Posterior vena cava (tissue), 2 donors: Measurements from ENCODE around the gene SIGLEC11. TPM values are rescaled to one million over a fixed set of nuclear protein-coding genes. Genes with fewer than 3 reads are reported as not detected.
"Not testable (repeated sequence)": the region's sequence is repeated elsewhere in the genome, so short reads cannot be mapped to it uniquely, and the experiment has no call there.

Source experiments
- DNase-seq: peaks from one replicate; pipeline ENCODE4 v3.0.0-alpha.2; 2020; ENCODE audit warnings: low spot score
- intact Hi-C, 2 donors: fragments of 100-400 bp; cut with DNase I; formaldehyde crosslinking; loops; one replicate each; pipeline versions ENCODE4 v1.14.1 to v1.14.2; 2022 to 2023
- total RNA-seq, 2 donors: library from RNA; stranded (reverse); fragmentation: NEBNext Ultra II Directional; extraction: Animal tissue kit (Norgen Biotek cat#: 25700); gene quantifications; one replicate each; pipeline ENCODE4 v1.2.1, GENCODE V29; 2021
- donor health status: DM: yes; HTN: yes; CAD: no.
- donor health status: DM: yes; HTN: yes; CAD: no.

Gene SIGLEC11
- total RNA-seq, 2 donors from 2014 or later = 0.95 to 3.3 TPM

GRCh38 chr19:49983645-49984229 is 22.8 kb upstream of the SIGLEC11 start:
- peak; percentile 87 for DNase-seq

GRCh38 chr19:49981603-49982593 is 20.9 kb upstream of the SIGLEC11 start:
- no peak for DNase-seq
- intact Hi-C loops = loop anchor here (5.0 kb wide), 1 partner anchor 45 kb away; no protein-coding TSS in a partner anchor

More at GRCh38 chr19:49983645-49984229, 22.8 kb upstream of the SIGLEC11 start:
- intact Hi-C loops = loop anchor here (5.0 kb wide), 1 partner anchor 46 kb away; no protein-coding TSS in a partner anchor

GRCh38 chr19:49978324-49978723 is 17.4 kb upstream of the SIGLEC11 start:
- DNase-seq = no peak
- intact Hi-C loops = no loop called here

- no peak for DNase-seq
- intact Hi-C loops = no loop called here
These were observed 16.9 kb upstream of the SIGLEC11 start for GRCh38 chr19:49977881-49978280.

- DNase-seq = no peak
- intact Hi-C loops = no loop called here
These were observed 16.1 kb upstream of the SIGLEC11 start for GRCh38 chr19:49977076-49977475.

- DNase-seq = no peak
These were observed 15.5 kb upstream of the SIGLEC11 start for GRCh38 chr19:49976496-49976895.

GRCh38 chr19:49975051-49975450 is 14.1 kb upstream of the SIGLEC11 start:
- intact Hi-C loops = no loop called here
- no peak for DNase-seq

More at GRCh38 chr19:49976496-49976895, 15.5 kb upstream of the SIGLEC11 start:
- intact Hi-C loops = no loop called here

- peak; percentile 89 for DNase-seq
These were observed 13.0 kb upstream of the SIGLEC11 start for GRCh38 chr19:49973987-49974386.

GRCh38 chr19:49972841-49973240 is 11.9 kb upstream of the SIGLEC11 start:
- intact Hi-C loops = no loop called here
- no peak for DNase-seq

More at GRCh38 chr19:49973987-49974386, 13.0 kb upstream of the SIGLEC11 start:
- intact Hi-C loops = no loop called here

GRCh38 chr19:49971991-49972411 is 11.0 kb upstream of the SIGLEC11 start:
- no peak for DNase-seq
- intact Hi-C loops = no loop called here

GRCh38 chr19:49969355-49969754 is 8.4 kb upstream of the SIGLEC11 start:
- DNase-seq, intact Hi-C loops: not testable (repeated sequence)

GRCh38 chr19:49968279-49968922 is 7.4 kb upstream of the SIGLEC11 start:
- no peak for DNase-seq
- intact Hi-C loops = no loop called here

- peak; percentile 35 for DNase-seq
- intact Hi-C loops = not testable (repeated sequence)
These were observed 1.1 kb downstream of the SIGLEC11 start for GRCh38 chr19:49959892-49960291.

- DNase-seq = peak; percentile 31
- intact Hi-C loops = not testable (repeated sequence)
These were observed 2.4 kb downstream of the SIGLEC11 start for GRCh38 chr19:49958596-49958995.

- intact Hi-C loops = not testable (repeated sequence)
- peak; percentile 16 for DNase-seq
These were observed 2.8 kb downstream of the SIGLEC11 start for GRCh38 chr19:49958144-49958543.

- peak; percentile 20 for DNase-seq
These were observed 3.6 kb downstream of the SIGLEC11 start for GRCh38 chr19:49957262-49957915.

GRCh38 chr19:49956115-49956495 is 4.9 kb downstream of the SIGLEC11 start:
- intact Hi-C loops = no loop called here

More at GRCh38 chr19:49957262-49957915, 3.6 kb downstream of the SIGLEC11 start:
- intact Hi-C loops = no loop called here

GRCh38 chr19:49954933-49955332 is 6.0 kb downstream of the SIGLEC11 start:
- intact Hi-C loops = no loop called here
- DNase-seq = peak; percentile 26

More at GRCh38 chr19:49956115-49956495, 4.9 kb downstream of the SIGLEC11 start:
- peak; percentile 10 for DNase-seq
